GOT3 (cell line): ENCODE data around the gene WIPF3.

ENCODE experiments used
- DNase-seq: peaks from one replicate; lab custom pipeline; 2025; ENCODE audit warnings: mixed read lengths; lab: John Stamatoyannopoulos, UW

WIPF3 gene

GRCh38 chr7:29915481-29916215, 109.3 kb downstream of the WIPF3 start:
- DNase-seq: no peak

- DNase-seq: no peak
Observed at GRCh38 chr7:29917641-29918040, 111.3 kb downstream of the WIPF3 start.

- no peak for DNase-seq
Observed at GRCh38 chr7:29918850-29919249, 112.5 kb downstream of the WIPF3 start.

GRCh38 chr7:29919790-29920189, 113.5 kb downstream of the WIPF3 start:
- DNase-seq: no peak

GRCh38 chr7:29920491-29920890, 114.2 kb downstream of the WIPF3 start:
- no peak for DNase-seq

- DNase-seq: no peak
Observed at GRCh38 chr7:29921404-29922010, 115.2 kb downstream of the WIPF3 start.

GRCh38 chr7:29922921-29923700, 116.8 kb downstream of the WIPF3 start:
- DNase-seq: no peak

- no peak for DNase-seq
Observed at GRCh38 chr7:29924006-29924405, 117.7 kb downstream of the WIPF3 start.

- no peak for DNase-seq
Observed at GRCh38 chr7:29924684-29925083, 118.4 kb downstream of the WIPF3 start.

GRCh38 chr7:29926216-29926615, 119.9 kb downstream of the WIPF3 start:
- DNase-seq: no peak

GRCh38 chr7:29926741-29927140, 120.4 kb downstream of the WIPF3 start:
- DNase-seq: no peak

DNA sequence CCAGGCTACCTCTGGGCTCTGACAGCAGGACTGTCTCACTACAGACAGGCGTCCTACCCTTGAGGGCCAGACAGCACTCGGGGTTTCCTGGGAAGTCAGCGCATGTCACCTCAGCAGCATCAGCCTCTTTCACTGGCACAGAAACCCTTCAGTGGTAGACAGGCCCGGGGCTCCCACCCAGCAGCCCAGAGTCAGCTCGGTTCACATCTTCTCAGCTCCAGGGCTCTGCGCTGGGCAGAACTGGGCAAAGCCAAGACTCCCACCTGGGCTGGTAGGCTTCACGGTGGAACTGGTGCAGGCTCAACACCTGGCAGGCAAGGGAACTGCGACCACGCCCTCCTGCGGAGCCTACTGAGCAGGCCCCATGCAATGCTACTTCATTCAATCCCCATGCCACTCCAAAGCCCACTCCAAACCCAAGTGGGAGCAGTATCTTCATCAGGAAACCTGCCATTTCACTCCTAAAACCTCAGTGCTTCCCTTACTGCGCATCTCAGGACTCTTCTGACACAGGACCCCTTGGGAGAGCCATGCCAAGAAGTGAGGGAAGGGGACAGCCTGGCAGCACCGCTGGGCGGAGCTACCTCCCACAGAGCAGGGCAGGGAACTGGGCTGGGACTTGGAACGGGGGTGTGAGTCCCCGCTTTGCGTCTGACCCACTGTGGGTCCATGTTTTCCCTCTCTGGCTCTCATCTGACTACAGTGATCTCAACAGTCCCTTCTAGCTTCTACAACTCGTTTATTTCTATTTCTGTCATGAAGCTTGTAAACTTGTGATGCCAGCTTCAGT, 122.9 kb downstream of the WIPF3 start:
- no peak for DNase-seq

DNA sequence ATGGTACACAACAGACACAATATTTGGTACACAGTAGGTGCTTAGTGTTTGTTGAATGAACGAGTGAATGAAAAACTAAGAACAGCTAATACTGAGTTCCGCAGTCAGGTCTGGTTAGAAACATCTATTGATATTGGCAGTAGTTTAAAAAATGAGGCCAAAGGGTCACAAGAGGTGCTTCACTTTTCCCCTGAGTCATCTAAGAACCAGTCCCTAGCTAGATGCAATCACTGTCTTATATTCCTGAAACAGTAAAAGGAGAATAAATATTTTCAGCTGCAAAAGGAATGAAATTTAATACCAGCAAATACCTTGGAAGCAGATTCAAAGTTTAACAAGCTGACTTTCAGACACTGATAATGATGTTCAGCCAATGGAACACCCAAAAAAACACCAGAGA, 128.8 kb downstream of the WIPF3 start:
- DNase-seq: no peak

- DNase-seq: no peak
Observed at GRCh38 chr7:29937132-29937531, 130.8 kb downstream of the WIPF3 start.

DNA sequence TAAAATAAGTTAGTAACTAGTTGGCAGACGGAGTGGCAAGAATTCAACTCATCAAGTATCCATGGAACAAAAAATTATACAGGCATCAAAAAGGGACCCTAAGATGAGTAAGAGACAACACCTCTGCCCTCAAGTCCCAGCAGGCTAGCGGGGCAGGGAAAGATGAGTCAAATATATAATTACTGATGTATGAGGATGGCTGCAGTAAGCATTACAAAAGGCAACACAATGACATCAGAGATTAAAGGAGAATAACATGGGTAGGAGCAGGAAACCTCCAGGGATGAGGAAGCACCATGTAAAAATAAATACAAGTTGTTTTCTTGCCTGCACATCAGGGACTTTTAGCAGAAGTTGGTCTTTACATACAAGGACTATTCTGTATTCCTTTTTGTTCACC, 133.9 kb downstream of the WIPF3 start:
- DNase-seq: no peak

DNA sequence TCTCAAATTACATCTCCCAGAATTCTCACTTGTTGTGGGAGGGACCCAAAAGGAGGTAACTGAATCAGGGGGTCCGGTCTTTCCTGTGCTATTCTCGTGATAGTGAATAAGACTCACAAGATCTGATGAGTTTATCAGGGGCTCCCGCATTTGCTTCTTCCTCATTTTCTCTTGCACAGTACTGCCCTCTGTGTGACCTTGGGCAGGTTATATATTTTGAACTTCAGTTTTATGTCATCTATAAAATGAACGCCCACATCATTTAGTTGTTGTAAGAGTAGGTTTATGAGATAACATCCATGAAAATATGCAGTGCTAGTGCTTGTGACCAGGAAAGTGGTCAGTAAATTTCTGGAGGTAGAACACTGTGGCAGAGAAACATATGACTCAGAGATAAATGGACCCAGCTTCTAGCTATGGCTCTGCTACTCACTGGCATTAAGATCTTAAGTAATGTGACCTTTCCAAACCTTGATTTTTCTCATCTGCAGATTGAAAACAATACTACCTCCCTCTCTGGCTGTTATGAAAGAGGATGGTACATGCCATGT, 139.0 kb downstream of the WIPF3 start:
- no peak for DNase-seq

- DNase-seq: no peak
Observed at GRCh38 chr7:29946428-29947186, 140.3 kb downstream of the WIPF3 start.

DNA sequence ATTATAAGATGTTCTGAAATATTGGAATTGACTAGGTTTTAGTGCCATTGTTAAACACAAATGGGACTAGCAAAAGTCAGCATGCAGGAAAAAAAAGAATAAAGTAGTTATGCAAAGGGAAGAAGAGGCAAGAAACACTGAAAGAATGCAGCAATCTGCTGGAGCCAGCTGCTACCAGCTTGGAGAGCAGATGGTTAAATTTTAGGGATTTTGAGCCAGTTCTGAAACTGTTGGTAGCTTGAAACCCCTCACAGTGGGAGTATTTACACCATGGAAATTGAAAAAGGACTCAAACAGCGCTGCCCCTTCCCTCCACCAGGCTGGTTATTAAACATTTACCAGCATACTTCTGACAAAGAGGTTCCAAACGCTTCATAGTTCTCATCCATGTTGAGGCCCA, 142.3 kb downstream of the WIPF3 start:
- no peak for DNase-seq

DNA sequence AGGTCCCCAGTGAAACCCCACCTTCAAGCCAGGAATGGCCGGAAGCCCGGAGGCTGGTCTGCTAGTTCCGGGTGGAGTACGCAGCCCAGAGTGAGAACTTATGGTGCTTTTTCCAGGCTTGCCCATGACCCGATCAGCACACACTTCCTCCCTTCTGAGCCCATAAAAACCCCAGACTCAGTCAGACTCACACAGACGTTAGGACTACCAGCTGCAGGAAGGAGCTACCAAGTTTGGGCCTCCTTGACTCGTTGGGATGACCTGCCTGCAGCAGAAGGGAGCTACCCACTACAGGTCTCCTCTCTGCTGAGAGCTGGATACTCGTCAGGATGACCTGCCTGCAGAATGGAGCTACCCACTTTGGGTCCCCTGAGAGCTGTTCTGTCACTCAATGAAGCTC, 144.2 kb downstream of the WIPF3 start:
- DNase-seq: no peak

- DNase-seq: no peak
Observed at GRCh38 chr7:29951206-29951605, 144.9 kb downstream of the WIPF3 start.

DNA sequence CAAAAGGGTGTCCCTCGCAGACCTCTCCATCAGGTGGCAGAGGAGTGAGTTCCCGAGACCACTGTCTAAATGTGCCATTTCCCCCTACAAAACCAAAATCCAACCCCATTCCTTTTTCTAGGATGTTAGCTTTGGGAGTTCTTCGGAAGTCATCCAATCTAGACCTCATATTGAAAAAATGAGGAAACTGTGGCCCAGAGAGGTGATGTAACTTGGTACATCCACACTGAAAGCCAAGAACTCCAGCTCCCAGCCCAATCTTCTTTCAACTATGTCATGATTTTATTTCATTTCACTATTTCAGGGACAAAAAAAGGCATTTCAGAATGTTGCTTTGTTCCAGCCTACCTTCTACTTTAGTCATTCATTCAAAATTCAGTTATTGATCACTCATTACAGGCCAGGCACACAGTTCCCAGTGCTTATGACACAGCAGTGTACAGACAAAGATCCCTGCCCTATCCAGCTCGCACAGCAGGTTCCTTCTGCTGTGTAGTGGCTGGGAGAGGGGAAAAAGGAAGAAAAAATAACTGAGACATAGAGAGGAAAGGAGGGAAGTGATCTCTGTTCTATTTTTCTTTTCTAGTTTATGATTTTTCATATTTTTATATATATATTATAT, 147.5 kb downstream of the WIPF3 start:
- DNase-seq: no peak
